Measurements from ENCODE around the gene PLB1. TPM values are rescaled to one million over a fixed set of nuclear protein-coding genes. Genes with fewer than 3 reads are reported as not detected.

PLB1 gene
- total and polyA plus RNA-seq, 9 of the 15 experiments (the other 6 are each of a cell fraction or from before 2014, with no cell fraction given), result 0.01 to 0.09 (median 0.07) TPM; not detected in 2

DNA sequence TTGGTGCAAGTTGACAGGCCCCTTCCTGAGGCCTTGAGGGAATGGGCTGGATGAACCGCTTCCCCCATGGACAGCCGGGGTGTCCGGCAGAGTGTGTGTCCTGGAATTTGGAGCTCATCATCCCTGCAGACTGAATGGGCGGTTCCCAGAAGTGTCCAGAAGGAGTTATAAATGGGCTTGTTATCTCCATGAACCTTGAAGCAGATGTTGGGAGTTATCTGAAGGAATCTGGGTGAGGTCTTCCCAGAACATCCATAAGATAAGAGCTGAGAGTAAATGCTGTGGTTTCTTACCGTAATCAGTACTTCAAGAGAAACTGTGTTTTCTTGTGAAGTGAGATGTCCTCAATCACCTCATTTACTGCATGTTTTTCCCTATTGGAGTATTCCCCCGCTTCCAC, 21.1 kb downstream of the PLB1 start (continued):
- TF ChIP-seq FOXA1 (IDR thresholded peaks at IDR 0.05; ENCODE audit: borderline replicate concordance) (no peak), SMARCA4 (IDR thresholded peaks at IDR 0.05) (peak; percentile 92), CCNT2 (IDR thresholded peaks at IDR 0.05; ENCODE audit: borderline replicate concordance, extremely low read depth, insufficient read length, low read depth, low read length) (peak; percentile 85), SIN3B (IDR thresholded peaks at IDR 0.05; ENCODE audit: low read depth) (no peak), GTF2E2 (tag; IDR thresholded peaks at IDR 0.05) (no peak), ZNF699 (CRISPR knock-in tag; IDR thresholded peaks at IDR 0.05; ENCODE audit: insufficient replicate concordance) (no peak), ZNF584 (CRISPR knock-in tag; IDR thresholded peaks at IDR 0.05; ENCODE audit: low read depth) (peak; percentile 90), CHD1 (IDR thresholded peaks at IDR 0.05; ENCODE audit: low read length) (no peak), MAFK (IDR thresholded peaks at IDR 0.05; ENCODE audit: low read length) (no peak)
- TF ChIP-seq, protein P1, sequence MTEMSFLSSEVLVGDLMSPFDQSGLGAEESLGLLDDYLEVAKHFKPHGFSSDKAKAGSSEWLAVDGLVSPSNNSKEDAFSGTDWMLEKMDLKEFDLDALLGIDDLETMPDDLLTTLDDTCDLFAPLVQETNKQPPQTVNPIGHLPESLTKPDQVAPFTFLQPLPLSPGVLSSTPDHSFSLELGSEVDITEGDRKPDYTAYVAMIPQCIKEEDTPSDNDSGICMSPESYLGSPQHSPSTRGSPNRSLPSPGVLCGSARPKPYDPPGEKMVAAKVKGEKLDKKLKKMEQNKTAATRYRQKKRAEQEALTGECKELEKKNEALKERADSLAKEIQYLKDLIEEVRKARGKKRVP (CRISPR knock-in tag; IDR thresholded peaks at IDR 0.05), result no peak
- TF ChIP-seq, protein P2, sequence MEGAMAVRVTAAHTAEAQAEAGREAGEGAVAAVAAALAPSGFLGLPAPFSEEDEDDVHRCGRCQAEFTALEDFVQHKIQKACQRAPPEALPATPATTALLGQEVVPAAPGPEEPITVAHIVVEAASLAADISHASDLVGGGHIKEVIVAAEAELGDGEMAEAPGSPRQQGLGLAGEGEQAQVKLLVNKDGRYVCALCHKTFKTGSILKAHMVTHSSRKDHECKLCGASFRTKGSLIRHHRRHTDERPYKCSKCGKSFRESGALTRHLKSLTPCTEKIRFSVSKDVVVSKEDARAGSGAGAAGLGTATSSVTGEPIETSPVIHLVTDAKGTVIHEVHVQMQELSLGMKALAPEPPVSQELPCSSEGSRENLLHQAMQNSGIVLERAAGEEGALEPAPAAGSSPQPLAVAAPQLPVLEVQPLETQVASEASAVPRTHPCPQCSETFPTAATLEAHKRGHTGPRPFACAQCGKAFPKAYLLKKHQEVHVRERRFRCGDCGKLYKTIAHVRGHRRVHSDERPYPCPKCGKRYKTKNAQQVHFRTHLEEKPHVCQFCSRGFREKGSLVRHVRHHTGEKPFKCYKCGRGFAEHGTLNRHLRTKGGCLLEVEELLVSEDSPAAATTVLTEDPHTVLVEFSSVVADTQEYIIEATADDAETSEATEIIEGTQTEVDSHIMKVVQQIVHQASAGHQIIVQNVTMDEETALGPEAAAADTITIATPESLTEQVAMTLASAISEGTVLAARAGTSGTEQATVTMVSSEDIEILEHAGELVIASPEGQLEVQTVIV (CRISPR knock-in tag; IDR thresholded peaks at IDR 0.05; ENCODE audit: borderline replicate concordance), result no peak
- TF ChIP-seq, protein P3, sequence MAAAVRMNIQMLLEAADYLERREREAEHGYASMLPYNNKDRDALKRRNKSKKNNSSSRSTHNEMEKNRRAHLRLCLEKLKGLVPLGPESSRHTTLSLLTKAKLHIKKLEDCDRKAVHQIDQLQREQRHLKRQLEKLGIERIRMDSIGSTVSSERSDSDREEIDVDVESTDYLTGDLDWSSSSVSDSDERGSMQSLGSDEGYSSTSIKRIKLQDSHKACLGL (CRISPR knock-in tag; IDR thresholded peaks at IDR 0.05; ENCODE audit: borderline replicate concordance, poor library complexity, severe bottlenecking), result no peak
- TF ChIP-seq, protein P4, sequence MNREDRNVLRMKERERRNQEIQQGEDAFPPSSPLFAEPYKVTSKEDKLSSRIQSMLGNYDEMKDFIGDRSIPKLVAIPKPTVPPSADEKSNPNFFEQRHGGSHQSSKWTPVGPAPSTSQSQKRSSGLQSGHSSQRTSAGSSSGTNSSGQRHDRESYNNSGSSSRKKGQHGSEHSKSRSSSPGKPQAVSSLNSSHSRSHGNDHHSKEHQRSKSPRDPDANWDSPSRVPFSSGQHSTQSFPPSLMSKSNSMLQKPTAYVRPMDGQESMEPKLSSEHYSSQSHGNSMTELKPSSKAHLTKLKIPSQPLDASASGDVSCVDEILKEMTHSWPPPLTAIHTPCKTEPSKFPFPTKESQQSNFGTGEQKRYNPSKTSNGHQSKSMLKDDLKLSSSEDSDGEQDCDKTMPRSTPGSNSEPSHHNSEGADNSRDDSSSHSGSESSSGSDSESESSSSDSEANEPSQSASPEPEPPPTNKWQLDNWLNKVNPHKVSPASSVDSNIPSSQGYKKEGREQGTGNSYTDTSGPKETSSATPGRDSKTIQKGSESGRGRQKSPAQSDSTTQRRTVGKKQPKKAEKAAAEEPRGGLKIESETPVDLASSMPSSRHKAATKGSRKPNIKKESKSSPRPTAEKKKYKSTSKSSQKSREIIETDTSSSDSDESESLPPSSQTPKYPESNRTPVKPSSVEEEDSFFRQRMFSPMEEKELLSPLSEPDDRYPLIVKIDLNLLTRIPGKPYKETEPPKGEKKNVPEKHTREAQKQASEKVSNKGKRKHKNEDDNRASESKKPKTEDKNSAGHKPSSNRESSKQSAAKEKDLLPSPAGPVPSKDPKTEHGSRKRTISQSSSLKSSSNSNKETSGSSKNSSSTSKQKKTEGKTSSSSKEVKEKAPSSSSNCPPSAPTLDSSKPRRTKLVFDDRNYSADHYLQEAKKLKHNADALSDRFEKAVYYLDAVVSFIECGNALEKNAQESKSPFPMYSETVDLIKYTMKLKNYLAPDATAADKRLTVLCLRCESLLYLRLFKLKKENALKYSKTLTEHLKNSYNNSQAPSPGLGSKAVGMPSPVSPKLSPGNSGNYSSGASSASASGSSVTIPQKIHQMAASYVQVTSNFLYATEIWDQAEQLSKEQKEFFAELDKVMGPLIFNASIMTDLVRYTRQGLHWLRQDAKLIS (CRISPR knock-in tag; IDR thresholded peaks at IDR 0.05), result no peak
- TF ChIP-seq, protein P5, sequence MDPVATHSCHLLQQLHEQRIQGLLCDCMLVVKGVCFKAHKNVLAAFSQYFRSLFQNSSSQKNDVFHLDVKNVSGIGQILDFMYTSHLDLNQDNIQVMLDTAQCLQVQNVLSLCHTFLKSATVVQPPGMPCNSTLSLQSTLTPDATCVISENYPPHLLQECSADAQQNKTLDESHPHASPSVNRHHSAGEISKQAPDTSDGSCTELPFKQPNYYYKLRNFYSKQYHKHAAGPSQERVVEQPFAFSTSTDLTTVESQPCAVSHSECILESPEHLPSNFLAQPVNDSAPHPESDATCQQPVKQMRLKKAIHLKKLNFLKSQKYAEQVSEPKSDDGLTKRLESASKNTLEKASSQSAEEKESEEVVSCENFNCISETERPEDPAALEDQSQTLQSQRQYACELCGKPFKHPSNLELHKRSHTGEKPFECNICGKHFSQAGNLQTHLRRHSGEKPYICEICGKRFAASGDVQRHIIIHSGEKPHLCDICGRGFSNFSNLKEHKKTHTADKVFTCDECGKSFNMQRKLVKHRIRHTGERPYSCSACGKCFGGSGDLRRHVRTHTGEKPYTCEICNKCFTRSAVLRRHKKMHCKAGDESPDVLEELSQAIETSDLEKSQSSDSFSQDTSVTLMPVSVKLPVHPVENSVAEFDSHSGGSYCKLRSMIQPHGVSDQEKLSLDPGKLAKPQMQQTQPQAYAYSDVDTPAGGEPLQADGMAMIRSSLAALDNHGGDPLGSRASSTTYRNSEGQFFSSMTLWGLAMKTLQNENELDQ (CRISPR knock-in tag; IDR thresholded peaks at IDR 0.05; ENCODE audit: borderline replicate concordance), result no peak

Measured in K562 (cell line).